SJSA1 (cell line): Measurements from ENCODE around the gene BABAM2. TPM values are rescaled to one million over a fixed set of nuclear protein-coding genes. Genes with fewer than 3 reads are reported as not detected.
"Not testable (repeated sequence)": the region's sequence is repeated elsewhere in the genome, so short reads cannot be mapped to it uniquely, and the experiment has no call there.

Source experiments
- DNase-seq, 2 experiments: peaks; one replicate each; pipeline ENCODE4 v3.0.0-alpha.2; 2015 to 2020; ENCODE audit warnings: low spot score in 2 of 2, low read depth in 1 of 2
- H3K27ac ChIP-seq: fragments of 250-450 bp; sonication (Bioruptor Pico); 2 replicates; pipeline ENCODE4 v1.5.1; 2020; ENCODE audit warnings: mild to moderate bottlenecking, moderate library complexity
- H3K27me3 ChIP-seq: fragments of 250-450 bp; sonication (Bioruptor Pico); replicated peaks from 2 replicates; pipeline ENCODE4 v1.5.1; 2020; ENCODE audit warnings: mild to moderate bottlenecking, moderate library complexity
- H3K36me3 ChIP-seq: fragments of 250-450 bp; sonication (Bioruptor Pico); 2 replicates; pipeline ENCODE4 v1.5.1; 2020; ENCODE audit warnings: mild to moderate bottlenecking
- H3K4me1 ChIP-seq: fragments of 250-450 bp; sonication (Bioruptor Pico); replicated peaks from 2 replicates; pipeline ENCODE4 v1.6.1; 2021; ENCODE audit warnings: mild to moderate bottlenecking
- H3K4me3 ChIP-seq: fragments of 250-450 bp; sonication (Bioruptor Pico); 2 replicates; pipeline ENCODE4 v1.5.1; 2020; ENCODE audit warnings: mild to moderate bottlenecking
- H3K9me3 ChIP-seq: fragments of 250-450 bp; sonication (Bioruptor Pico); replicated peaks from 2 replicates; pipeline ENCODE4 v1.5.1; 2020; ENCODE audit warnings: mild to moderate bottlenecking
- total RNA-seq: library from RNA; depleted of rRNA; stranded (reverse); fragments of >200 nt; shearing (Covaris generic); gene quantifications from 2 replicates; pipeline ENCODE4 v1.2.3, GENCODE V29; 2014

Gene BABAM2
- total RNA-seq, 1 experiment from 2014 or later: 24.6 TPM

- Histone ChIP-seq H3K4me1 (peaks cover 20% of the 10 kb centered on the region), H3K9me3 (no peaks in the 10 kb centered on the region), H3K27ac (no peak overlapping the region), H3K36me3 (0 out of 2 replicates have a peak, but pooled peaks cover 4% of the 10 kb centered on the region), H3K4me3 (no peak overlapping the region), H3K27me3 (no peaks in the 10 kb centered on the region)
- DNase-seq: no peak
Measured at GRCh38 chr2:28333606-28334526, 443.3 kb downstream of the BABAM2 start.

- no peaks in the 10 kb centered on the region for H3K9me3 ChIP-seq
- no peaks in the 10 kb centered on the region for H3K27me3 ChIP-seq
- H3K4me1 ChIP-seq: peaks cover 27% of the 10 kb centered on the region
- DNase-seq: no peak
- no peak overlapping the region for H3K4me3 ChIP-seq
- H3K27ac ChIP-seq: no peak overlapping the region
- H3K36me3 ChIP-seq: 0 out of 2 replicates have a peak, but pooled peaks cover 4% of the 10 kb centered on the region
Measured at GRCh38 chr2:28334527-28334894, 444.0 kb downstream of the BABAM2 start.

DNA sequence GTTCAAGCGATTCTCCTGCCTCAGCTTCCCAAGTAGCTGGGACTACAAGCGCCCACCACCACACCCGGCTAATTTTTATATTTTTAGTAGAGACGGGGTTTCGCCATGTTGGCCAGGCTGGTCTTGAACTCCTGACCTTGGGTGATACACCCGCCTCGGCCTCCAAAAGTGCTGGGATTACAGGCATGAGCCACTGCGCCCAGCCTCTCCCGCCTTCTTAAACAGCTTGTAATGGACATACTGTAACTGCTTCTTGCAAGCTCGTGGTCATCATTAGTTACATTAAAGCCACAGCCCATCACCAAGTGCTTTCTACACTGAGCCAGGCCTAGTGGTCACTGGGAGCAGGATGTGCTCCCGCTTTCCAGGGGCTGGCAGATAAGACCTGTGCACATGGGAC is 444.7 kb downstream of the BABAM2 start:
- DNase-seq, H3K27ac ChIP-seq, H3K4me3 ChIP-seq, H3K9me3 ChIP-seq, H3K27me3 ChIP-seq, H3K36me3 ChIP-seq: not testable (repeated sequence)
- H3K4me1 ChIP-seq: peaks cover 34% of the 10 kb centered on the region

- peaks cover 38% of the 10 kb centered on the region for H3K4me1 ChIP-seq
- 0 out of 2 replicates have a peak, but pooled peaks cover 4% of the 10 kb centered on the region for H3K36me3 ChIP-seq
- no peak overlapping the region for H3K4me3 ChIP-seq
- H3K27me3 ChIP-seq: no peaks in the 10 kb centered on the region
- DNase-seq: no peak
- H3K27ac ChIP-seq: no peak overlapping the region
- no peaks in the 10 kb centered on the region for H3K9me3 ChIP-seq
Measured at GRCh38 chr2:28335666-28336065, 445.1 kb downstream of the BABAM2 start.

DNA sequence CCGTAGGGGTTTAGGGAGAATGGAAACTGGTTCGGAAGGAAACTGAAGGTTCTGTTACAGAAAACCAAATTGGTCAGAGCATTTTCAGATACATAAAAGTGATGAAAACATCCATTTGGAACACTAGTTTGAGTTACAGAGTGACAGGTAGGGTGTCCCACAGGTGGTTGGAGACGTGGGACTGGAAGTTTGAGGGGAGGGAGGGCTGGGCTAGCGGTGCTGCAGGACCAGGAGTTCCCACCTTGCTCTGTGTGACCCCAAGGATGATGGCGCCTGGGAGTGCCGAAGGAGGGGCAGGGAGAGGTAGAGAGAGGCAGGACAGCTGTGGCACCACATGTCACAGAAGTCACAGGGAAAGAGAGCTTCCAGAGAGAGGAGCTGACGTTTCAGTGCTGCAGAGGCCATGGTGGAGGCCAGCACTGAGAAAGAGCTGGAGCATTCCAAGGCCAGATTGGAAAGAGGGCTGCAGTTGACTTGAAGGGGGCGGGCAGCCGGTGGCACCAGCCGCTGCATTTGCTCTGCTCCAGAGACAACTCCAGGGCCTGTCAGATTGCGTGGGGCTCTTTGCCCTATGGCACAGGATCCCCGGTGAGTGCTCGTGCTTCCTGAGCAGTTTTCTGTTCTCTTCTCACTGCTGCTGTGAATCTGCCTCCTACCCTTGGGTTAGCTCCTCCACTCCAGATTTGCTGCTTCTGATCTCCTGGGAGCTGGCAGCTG is 445.9 kb downstream of the BABAM2 start:
- H3K4me1 ChIP-seq: peaks cover 46% of the 10 kb centered on the region
- H3K9me3 ChIP-seq: no peaks in the 10 kb centered on the region
- no peak overlapping the region for H3K27ac ChIP-seq
- H3K36me3 ChIP-seq: 0 out of 2 replicates have a peak, but pooled peaks cover 4% of the 10 kb centered on the region
- no peaks in the 10 kb centered on the region for H3K27me3 ChIP-seq
- no peak overlapping the region for H3K4me3 ChIP-seq
- no peak for DNase-seq

DNA sequence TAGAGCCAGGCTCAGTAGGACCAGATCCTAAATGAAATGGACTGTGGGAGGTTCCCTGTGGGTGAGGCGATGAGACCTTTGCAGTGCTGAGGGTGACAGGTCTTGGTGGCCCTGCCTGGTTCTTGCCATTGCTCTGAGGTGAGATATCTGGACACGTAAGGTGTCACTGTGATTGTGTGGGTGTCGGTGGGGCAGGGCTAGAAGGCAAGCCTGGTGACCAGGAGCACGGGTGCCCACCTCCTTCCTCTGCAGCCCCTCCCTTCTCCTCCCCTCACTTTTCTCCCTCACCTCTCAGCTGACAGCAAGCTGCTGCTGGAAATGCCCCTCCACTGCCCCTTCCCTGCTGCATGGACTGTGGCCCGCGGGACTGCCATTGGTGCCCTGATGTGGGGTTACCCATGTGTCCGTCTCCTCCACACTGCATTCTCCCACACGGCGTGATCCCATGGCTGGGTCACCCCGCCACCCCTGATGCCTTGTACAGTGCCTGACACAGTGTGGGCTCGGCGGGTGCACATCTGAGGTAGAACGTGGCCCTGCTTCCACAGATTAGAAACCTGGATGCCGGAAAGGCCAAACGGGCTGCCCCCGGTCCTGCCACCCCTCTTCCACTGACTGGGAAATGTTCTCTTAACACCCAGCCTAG is 446.6 kb downstream of the BABAM2 start:
- no peaks in the 10 kb centered on the region for H3K27me3 ChIP-seq
- no peaks in the 10 kb centered on the region for H3K36me3 ChIP-seq
- H3K4me1 ChIP-seq: peaks cover 53% of the 10 kb centered on the region
- no peak overlapping the region for H3K4me3 ChIP-seq
- peak overlapping the region; percentile 92 for H3K27ac ChIP-seq
- DNase-seq: no peak
- H3K9me3 ChIP-seq: no peaks in the 10 kb centered on the region

DNA sequence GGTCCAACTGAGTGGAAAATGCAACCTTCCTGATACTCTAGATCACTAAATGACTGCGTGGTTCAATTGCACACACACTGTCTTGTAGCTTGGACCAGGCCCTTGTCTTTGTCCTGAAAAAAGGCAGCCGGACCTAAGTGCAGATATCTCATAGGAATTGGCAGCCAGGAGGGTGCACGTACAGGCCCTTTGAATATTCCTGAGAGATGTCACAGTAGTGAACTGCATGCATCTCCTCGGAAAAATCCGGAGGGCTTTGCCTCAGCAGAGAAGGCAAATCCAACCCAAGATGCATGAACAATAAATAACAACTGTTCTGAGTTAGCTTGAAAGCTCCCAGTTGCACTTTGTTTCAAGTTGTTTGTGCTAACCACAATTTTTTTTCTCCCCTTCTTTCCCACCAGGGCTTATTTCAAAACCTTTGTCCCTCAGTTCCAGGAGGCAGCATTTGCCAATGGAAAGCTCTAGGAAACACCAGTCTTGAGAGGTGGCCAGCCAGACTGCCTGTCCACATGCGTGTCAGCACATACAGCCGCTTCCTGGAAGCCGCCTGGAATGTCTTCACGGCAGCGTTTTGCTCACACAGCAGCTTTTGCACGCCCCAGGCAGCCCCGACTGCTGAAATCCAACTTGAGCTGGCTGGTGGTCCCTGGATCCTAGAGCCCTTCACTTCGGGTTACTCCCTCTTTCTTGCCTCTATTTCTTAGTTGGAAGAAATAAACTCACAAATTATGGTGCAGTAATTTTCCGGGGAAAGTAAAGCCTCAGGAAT is 447.7 kb downstream of the BABAM2 start:
- no peaks in the 10 kb centered on the region for H3K36me3 ChIP-seq
- no peaks in the 10 kb centered on the region for H3K27me3 ChIP-seq
- peaks cover 64% of the 10 kb centered on the region for H3K4me1 ChIP-seq
- DNase-seq: peak; percentile 90 to 92
- peak overlapping the region; percentile 92 for H3K27ac ChIP-seq
- no peak overlapping the region for H3K4me3 ChIP-seq
- H3K9me3 ChIP-seq: no peaks in the 10 kb centered on the region

- H3K4me3 ChIP-seq: no peak overlapping the region
- peaks cover 68% of the 10 kb centered on the region for H3K4me1 ChIP-seq
- no peaks in the 10 kb centered on the region for H3K36me3 ChIP-seq
- H3K9me3 ChIP-seq: no peaks in the 10 kb centered on the region
- H3K27me3 ChIP-seq: no peaks in the 10 kb centered on the region
- H3K27ac ChIP-seq: peak overlapping the region; percentile 92
- DNase-seq: peak in 1 of 2 experiments; percentile 65
Measured at GRCh38 chr2:28338831-28339321, 448.3 kb downstream of the BABAM2 start.

DNA sequence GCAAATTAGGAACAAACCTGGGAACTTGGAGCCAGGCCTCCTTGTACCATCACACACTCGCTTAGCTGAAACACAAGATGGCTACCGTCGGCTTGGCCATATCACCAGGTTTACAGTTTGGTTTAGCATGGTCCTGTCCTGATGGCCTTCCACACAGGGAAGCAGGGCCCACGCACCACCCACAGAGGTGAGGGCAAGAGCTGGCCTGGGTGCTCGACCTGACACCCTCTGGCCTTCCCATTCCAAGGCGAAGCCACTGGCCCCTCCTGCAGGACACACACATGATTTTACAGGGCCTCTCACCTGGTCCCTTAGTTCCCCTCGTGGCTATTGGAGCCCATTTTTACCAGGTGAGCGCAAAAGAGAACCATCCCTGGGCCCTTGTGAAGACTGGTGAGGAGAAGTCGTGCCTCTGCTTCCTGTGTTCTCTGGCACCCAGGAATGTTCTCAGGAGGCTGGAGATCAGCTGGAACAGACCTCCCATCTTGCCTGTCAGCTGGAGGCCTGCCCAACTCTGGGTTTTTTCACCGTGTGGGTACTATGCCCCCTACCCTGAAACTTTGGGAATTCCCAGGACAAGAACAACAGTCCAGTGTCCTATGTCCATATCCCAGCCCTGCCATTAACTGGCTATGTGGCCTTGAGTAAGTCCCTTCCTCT is 449.1 kb downstream of the BABAM2 start:
- peak; percentile 75 to 77 for DNase-seq
- no peak overlapping the region for H3K4me3 ChIP-seq
- peak overlapping the region; percentile 92 for H3K27ac ChIP-seq
- no peaks in the 10 kb centered on the region for H3K9me3 ChIP-seq
- no peaks in the 10 kb centered on the region for H3K36me3 ChIP-seq
- H3K4me1 ChIP-seq: peaks cover 68% of the 10 kb centered on the region
- no peaks in the 10 kb centered on the region for H3K27me3 ChIP-seq

- DNase-seq: no peak
- no peaks in the 10 kb centered on the region for H3K9me3 ChIP-seq
- no peak overlapping the region for H3K4me3 ChIP-seq
- H3K27ac ChIP-seq: peak overlapping the region; percentile 92
- H3K36me3 ChIP-seq: no peaks in the 10 kb centered on the region
- no peaks in the 10 kb centered on the region for H3K27me3 ChIP-seq
- H3K4me1 ChIP-seq: peaks cover 68% of the 10 kb centered on the region
Measured at GRCh38 chr2:28340312-28341202, 450.0 kb downstream of the BABAM2 start.

GRCh38 chr2:28341208-28341891 is 450.8 kb downstream of the BABAM2 start:
- H3K4me1 ChIP-seq: peaks cover 68% of the 10 kb centered on the region
- peak overlapping the region; percentile 78 for H3K27ac ChIP-seq
- H3K4me3 ChIP-seq: no peak overlapping the region
- no peaks in the 10 kb centered on the region for H3K9me3 ChIP-seq
- no peaks in the 10 kb centered on the region for H3K27me3 ChIP-seq
- no peaks in the 10 kb centered on the region for H3K36me3 ChIP-seq
- no peak for DNase-seq
